Measurements from ENCODE around the gene CYP46A1.

The CYP46A1 gene

DNA sequence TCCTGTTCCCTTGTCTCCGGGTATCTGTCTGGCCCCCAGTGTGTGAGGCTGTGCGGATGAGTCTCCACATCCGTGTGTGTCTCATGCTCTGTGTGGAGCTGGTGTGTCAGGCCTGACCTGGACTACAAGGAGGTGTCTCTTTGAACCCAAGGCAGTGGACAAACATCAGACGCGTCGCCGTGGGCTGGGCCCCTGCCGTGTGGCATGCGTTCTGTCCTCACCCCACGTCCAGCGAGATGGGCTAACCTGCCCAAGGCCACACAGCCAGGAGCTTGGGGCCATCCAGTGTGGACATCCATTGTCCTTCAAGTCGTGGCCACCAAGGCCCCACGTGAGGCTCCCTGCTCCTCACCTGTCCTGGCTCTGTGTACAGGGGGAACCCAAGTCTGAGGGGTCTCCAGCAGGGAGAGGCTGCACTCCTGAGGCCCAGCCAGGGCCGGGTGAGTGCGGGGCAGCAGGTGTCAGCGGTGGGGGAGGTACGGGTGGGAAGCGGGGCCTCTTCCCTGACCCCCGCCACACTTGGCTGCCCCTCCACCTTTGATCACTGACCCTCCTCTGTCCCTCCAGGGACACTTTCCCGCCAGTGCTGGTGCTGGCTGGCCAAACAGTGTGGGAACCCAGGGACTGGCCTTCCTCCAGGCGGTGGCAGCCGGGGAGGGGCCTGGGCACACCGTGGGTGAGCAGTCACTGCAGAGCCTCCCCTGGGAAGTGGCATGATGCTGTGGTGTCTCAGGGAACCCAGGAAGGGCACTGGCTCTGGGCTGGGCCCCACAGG, 48.5 kb downstream of the CYP46A1 start:
- peak; percentile 18 for DNase-seq

DNA sequence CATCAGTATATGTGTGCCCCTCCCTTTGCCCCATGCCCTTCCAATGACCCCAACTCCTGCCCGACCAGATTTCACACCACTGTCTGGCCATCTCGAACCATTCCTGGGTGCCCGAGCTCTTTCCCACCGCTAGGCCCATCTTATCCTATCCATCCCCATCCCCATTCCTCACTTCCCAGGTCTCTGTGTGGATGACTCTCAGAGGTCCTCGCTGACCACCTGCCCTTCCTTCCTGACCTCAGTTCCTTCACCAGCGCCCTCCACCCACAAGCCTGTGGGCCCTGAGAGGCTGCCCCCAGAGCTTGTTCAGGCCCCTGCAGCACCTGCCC, 49.1 kb downstream of the CYP46A1 start:
- no peak for DNase-seq

DNA sequence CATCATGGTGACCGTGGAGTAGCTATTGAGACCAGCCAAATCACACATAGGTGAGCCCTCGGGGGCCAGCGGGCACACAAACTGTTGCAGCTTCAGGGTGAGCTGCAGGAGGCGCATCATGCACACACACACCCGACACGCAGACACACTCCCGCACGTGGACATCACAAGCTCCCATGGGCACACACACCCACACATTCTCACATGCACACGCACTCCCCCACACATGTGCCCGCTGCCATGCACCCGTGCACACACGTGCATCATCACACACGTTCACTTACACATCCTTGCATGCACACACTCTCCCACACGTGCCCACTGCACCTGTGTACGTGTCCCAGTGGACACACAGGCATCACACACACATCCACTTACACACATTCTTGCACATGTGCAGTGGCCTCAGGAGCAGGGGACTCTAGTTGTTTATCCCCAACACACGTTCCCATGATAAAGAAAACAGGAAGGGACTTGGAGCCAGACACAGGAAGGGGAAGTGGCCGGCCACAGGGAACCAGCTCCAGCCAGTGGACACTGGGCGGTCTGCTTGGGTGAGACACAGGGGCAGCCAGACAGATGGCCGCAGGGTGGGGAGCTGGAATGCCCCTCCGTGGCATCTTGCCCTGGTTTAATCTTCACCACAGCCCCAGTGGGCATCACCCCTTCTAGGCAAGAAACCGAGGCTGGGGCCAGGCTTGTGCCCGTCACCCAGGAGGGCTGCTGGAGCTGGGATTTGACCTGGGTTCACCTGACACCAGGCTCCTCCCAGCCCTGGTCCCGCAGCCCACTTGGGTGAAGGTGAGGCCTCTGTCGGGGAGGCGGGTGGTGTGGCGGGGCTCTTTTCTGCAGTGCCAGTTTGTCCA, 49.7 kb downstream of the CYP46A1 start:
- no peak for DNase-seq

DNA sequence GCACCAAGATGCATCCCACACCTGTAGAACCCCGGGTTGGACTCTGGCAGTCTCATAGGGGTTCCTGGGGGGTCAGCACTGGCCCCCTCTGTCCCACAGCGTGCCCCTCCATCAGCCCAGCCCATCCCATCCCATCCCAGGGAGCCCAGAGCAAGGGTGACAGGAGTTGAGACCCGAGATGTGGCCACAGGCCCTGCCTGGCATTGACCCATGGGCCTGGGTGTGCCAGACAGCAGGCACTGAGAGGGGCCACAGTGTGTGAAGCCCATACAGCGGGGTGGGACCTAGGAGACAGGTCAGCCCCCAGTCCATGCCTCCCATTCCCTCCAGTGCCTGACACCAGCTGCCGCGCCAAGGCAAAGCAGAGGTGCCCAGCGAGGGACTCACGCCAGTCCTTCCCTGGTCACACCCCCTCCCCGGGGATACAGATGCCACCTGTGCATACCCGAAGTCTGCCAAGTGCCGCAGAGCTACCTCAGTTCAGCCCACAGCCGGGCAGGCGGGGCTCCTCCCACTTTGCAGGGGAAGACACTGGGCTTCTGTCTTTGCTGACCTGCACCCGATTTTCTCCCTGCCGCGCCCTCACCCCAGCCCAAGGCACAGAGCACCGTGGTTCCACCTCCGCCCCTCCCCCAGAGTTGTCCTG, 50.4 kb downstream of the CYP46A1 start:
- DNase-seq: no peak

DNA sequence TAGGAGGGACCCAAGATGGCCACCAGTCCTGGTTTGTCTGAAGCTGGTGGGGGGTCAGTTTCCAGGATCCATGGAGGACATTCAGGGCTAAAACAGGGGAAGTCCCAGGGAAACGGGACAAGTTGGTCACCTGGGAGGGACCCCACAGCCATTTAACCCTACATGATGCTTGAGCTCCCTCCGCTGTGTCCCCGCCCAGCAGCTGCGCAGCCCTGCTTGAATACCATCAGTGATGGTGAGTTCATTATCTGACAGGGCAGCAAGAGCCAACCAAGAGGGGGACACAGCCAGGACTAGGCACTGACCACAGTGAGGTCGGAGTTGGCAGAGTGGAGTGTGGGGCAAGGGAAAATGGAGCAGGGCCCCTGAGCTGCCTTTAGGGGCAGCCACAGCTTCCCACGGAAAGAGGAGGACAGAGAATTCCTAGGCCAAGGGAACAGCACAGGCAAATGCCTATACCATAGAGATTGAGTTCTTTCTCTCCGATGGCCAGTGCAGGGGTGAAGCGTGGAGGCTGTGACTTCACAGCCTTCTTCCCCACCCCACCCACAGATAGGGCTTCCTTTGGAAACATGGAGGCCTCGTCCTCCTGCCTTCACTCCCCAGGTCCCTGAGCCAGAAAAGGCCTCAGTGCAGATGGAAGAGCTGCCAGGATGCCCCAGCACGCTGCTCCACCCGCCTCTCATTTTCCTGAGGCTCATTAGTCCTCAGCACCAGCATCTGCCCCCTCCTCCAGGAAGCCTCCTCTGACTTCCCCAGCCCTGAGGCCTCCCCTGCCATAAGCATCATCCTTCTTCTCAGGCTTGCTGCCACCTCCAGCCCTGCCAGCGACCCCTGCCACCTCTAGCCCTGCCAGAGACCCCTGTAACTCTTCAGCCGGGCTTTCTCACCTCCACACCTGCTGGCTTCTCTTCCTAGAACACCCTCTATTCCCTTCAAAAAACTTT, 51.4 kb downstream of the CYP46A1 start:
- DNase-seq: no peak

DNA sequence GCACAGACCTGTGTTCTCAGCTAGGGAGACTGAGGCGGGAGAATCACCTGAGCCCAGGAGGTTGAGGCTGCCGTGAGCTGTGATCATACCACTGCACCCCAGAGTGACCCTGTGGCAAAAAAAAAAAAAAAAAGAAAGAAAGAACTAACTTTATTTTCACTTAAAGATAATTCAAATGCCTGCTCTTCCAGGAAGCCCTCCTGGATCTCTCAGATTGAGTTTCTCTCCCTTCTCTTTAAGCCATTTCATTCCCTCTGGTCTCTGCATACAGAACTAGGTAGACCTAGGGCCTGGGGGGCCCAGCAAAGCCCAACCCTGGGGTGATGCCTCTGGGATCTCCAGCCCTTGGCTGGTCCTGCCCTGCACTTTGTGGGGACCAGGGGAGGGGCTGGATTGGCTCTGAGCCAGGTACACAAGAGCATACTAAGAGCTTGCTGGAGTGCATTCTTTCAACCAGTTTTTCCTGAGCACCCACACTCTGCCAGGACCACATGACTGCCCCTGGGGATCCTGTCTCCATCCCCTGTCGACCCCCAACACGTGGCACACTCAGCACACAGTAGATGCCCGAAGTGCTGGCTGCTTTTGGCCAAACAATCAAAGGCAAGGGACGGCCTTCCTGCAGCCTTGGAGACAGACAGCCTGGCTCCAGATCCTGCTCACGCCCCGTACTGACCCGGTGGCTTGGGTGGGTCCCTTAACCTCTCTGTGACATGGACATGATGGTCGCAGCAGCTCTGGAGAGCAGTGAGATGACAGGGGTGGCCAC, 52.7 kb downstream of the CYP46A1 start:
- DNase-seq: no peak

DNA sequence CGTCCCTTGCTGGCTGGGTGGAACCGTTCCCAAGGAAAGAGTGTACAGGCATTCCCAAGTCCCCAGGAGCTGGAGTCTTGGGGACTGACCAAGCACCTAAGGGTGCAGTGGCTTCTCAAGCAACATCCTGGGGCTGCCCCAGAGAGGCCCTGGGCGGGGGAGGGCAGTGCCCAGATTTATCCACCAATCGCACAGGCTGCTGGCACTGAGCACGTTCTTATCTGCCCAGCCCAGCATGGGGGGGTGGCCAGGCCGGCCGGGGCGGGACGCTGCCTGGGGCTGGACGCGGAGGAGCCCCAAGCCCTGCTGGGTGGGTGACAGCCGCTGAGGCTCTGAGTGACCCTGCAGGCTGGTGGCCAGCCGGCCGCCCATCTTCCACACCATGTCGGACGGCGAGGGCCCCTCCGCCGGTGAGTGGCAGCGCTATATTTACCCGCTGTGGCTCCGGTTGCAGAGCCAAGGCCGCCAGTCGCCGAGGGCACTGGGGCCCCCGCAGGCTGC, 53.4 kb downstream of the CYP46A1 start:
- DNase-seq: no peak

DNA sequence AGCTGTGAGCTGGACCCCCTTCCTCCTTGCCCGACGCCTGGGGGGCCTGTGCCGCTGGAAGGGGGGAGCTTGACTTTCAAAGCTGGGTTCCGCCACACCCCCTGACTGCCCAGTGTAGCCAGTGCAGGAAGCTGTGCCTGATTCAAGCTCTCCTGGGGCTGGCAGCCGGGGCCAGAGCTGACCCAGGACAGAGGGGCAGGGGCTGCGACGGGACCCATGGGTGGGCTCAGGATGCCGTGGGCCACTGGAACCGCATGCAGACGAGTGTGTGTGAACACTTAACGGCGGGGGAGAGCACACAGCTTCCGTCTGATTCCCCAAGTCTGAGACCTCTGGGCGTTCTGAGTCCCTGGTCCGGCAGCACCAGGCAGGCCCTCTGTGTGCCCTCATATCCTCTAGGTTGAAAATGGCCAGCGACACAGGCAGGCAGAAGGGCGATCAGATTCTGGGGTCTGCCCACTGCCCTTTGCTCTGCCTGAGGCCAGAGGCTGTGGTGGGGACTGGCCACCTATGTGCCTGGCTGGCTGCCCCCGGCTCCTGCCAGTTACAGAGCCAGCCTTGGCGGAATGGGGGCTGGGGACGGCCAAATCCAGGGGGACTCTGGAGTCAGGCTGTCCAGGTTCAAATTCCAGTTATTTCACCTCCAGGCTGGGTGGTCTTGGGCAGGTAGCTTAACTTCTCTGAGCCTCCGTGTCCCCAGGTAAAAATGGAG, 54.0 kb downstream of the CYP46A1 start:
- no peak for DNase-seq

DNA sequence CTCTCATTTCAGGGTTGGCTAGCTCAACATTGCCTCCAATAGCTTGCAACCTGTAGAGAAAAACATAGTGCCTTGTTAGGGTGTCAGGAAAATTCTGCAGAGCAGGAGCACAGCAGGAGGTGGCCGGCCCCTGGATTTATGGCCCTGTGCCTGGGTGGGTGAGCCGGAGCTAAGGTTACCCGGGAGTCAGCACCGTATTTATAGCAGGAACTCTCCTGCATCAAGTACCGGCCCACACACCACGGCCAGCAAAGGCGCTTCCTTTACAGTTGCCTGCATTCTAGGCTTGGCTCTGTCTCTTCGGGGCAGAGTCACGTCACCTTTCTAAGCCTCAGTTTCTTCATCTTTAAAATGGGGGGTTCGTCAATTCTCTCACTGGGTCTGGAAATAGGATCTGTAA, 56.3 kb downstream of the CYP46A1 start:
- DNase-seq: no peak

DNA sequence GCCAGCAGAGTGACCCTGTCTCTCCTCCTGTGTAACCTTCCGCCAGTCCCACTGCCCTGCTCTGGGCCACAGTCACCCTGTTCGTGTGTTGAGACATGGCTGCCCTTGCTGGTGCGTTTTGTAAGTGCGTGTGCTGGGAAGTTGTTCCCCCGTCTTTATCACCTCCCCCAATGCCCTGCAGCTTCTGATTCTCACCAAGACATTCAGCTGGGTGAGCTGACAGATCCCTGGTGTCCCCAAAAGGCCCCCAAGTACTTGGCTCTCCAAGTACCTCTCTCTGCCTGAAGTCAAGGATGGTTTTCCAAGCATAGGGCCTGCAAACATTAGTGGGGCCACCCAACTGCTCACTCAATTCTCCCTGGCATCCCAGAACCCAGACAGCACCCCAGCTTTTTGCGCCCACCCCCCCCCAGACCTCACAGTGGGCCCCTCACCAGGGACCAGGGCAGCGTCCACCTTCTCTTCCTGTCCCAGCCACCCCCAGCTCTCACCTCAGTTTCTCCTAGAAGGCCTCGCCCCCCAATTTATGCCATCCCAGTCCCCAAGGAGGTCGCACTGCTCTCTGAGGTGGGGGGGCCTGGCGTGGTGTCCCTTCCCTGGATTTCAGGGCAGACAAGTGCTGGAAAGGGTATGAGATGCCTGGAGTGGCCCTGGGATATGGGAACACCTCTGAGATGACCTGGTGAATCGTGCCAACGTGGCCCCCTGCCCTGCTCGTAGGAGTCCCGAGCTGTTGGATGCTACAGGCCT, 57.3 kb downstream of the CYP46A1 start:
- DNase-seq: no peak

DNA sequence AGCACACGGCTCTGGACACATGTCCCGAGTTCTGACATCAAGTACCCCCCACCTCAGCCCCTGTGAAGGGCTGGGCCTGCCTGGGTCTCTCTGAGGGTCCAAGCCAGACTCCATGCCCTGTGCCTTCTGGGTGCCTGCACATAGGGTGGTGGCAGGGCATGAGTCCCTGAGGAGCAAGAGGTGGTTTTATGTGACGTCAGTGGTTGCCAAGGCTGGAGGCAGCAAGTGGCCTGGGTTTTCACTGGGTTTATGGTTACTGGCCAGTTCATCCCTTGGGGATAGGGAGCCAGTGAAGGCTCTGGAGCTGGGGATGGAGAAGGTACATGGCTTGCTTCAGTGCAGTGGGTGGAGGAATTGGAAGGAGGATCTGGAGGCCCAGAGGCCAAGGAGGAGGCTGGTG, 58.0 kb downstream of the CYP46A1 start:
- no peak for DNase-seq

DNA sequence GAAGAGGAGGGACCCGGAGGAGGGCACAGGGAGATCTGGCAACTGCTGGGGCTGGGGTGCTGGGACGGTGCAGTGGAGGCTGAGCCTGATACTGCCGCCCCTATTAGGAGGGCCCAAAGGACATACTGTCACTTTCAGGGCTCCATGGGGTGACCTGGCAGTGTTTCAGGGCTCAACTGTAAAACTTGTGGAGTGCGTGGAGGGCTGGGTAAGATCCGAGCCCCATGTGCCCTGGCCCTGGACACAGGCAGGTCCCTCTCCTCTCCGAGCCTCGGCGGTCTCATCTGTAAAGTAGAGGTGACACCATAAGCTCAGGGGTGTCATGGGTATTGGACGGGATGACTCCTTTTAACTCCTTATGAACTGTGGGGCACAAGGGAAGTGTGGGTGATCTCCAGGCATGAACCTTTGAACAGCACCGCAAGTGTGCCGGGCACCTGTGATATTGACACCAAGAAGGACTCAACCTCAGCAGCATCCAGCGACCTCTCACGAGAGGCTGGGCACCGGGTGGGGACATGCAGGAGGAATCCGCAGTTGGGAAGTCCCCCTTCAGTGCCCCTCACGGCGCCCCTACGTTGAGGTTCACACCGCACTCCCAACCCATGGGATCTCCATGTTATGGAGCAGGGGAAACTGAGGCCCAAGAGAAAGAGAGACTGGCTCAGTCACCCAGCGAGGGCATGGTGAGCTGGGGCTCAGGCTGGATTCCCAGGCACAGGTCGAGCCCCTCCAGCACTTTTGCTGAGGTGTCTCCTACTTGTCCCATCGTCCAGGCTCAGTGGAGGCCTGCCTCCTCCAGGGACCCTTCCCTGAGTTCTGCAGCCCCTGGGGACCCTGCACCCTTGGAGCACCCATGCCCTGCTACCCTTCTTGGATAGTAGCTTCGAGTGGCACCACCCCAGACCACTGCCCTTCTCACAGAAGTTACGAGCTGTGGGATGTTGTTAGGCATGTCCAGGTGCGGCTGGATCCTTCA, 58.7 kb downstream of the CYP46A1 start:
- no peak for DNase-seq

DNA sequence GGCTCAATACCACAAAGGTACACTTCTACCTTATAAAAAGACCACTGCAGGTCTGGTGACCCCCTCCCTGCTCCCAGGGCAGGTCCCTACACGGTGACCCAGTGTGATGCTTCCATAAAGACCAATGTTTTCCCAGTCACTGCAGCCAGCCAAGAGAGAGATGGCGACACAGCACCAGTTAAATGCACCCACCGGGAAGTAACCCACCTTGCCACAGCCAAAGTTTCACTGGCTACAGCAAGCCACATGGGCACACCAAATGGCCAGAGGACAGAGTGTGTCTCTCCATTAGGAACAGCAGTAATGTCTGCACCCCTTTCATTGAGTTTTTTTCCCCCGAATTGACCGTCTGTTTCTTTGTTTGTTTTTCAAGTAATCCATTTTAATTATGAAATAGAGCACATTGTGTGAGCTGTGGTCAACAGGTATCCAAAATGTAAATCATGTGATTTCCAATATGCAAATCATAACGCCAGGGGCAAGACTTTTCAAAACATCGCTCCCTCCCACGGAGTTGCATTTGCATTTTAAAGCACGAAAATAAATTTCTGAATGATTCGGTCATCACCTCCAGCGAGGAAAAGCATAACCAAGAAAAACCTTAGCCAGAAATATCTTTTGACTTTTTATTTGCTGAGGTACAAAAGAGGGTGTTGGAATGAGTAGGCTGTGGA, 60.2 kb downstream of the CYP46A1 start:
- no peak for DNase-seq

DNA sequence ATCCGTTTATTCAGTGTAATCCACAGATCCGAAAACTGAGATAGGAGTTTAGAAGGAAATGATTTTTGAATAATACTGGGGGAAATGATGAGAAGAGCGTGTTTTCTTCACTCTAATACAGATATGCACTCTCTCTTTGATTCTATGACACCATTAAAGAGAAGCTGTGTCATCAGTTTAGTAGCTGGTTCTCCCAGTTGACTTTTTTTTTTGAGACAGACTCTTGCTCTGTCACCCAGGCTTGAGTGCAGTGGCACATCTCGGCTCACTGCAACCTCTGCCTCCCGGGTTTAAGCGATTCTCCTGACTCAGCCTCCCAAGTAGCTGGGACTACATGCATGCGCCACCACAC, 60.8 kb downstream of the CYP46A1 start:
- no peak for DNase-seq

DNA sequence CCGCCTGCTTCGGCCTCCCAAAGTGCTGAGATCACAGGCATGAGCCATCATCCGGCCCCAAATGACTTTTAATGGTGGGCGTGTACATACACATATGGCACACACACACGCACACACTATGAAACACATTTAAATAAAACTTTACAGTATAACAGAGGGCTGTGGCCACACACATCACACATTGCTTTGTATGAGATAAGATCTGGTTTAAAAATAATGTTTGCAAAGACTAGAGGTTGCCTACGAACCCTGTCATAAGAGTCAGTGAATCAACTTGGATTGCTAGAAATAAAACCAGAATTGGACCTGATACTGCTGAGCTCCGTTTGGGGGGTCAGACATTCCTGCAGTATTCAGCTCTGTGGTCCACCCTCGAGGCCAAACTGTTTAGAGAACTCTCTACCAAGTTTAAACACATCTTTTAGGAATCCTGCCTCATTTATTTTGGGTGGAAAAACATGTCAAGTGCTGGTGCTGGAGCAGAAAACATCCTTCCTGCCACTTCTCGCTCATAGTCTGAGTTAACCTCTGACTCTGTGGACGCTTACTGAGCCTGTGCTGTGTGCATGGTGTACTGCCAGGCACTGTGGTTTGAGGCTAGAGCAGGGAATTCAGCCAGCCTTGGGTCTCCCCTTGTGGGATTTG, 61.3 kb downstream of the CYP46A1 start:
- DNase-seq: no peak

DNA sequence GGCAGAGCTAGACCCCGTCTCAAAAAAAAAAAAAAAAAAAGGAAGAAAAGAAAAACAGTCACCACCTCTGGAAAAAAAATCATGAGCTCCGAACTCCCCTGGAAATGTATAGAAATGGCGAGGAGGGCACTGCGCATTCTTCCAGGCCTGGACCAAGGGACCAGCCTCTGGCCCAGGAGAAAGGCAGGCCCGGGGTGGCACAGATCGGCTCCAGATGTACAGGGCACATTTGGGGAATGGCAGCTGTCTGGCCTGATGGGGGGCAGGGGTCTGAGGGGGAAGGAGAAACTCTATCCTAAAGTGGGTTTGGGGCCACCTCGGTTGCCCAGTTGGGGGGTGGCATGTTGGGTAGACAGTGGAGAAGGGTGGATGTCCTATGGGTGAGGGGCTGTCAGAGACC, 63.1 kb downstream of the CYP46A1 start:
- no peak for DNase-seq

DNA sequence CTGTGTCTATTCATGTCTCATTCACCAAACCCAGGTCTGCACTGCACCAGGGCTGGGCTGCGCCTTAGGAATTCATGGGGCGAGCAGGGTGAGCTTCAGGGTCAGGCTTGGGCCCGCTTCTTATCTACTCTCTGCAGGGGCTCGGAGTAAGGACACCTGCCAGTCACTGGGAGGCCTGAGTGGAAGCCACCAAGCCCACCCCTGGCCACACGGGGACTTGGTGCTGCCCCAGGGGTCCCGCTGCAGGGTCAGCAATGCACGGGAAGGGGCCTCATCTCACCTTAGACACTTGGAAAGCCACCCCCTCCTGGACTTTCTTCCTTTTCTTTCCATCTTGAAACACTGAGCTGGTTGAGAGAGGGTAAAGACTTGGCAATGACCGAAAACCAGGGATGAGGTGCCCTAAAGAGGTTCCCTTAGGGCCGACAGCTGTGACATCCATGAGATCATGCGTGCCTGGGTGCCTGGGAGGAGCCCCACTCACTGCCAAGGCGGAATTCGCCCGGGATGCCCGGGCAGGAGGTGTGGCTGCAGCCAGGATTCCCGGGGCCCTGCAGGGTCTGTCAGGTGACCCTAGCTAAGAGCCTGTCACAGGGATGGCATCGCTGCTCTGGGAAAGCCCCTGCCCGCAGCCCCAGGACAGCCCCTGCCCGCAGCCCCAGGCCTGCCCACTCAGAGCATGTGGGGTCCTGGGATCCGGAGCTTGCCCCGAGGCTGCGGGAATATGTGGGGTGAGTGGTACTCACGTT, 63.7 kb downstream of the CYP46A1 start:
- DNase-seq: no peak

Data from stimulated activated CD8-positive, alpha-beta memory T cell treated with anti-CD3 and anti-CD28 coated beads, Interleukin-4, amount 100 ng/mL, for 48 hours (primary cell).